Left lung (tissue), 14 donors: ENCODE results near the gene HARS2. TPM values are rescaled to one million over a fixed set of nuclear protein-coding genes. Genes with fewer than 3 reads are reported as not detected.
A peak's percentile ranks its signal among the peaks of the same experiment; 100 is the strongest.

Source experiments
- ATAC-seq: fragments of 200-7000 bp; cut with Tn5 transposase; one replicate; pipeline ENCODE4 v1.9.1; 2020; ENCODE audit warnings: moderate library complexity
- DNase-seq, 4 donors: peaks; one replicate each; pipeline ENCODE4 v3.0.0-alpha.2; 2013 to 2020
- H3K27ac ChIP-seq, 2 donors: fragments of 200-600 bp; sonication (generic) in 1 of 2; one replicate each; pipeline versions ENCODE4 v1.5.0 to v1.8.0; 2020 to 2021
- H3K27me3 ChIP-seq, 2 donors: fragments of 200-600 bp; sonication (generic) in 1 of 2; one replicate each; pipeline versions ENCODE4 v1.5.0 to v1.8.0; 2020 to 2021
- H3K36me3 ChIP-seq, 2 donors: fragments of 200-600 bp; sonication (generic) in 1 of 2; one replicate each; pipeline versions ENCODE4 v1.5.0 to v1.8.0; 2020 to 2021
- H3K4me1 ChIP-seq, 2 donors: fragments of 200-600 bp; one replicate each; pipeline ENCODE4 v1.8.0; 2021
- H3K4me3 ChIP-seq, 2 donors: fragments of 200-600 bp; sonication (generic) in 1 of 2; one replicate each; pipeline versions ENCODE4 v1.5.0 to v1.8.0; 2020 to 2021; ENCODE audit warnings: mild to moderate bottlenecking in 1 of 2
- H3K9me3 ChIP-seq, 2 donors: fragments of 200-600 bp; sonication (generic) in 1 of 2; one replicate each; pipeline versions ENCODE4 v1.5.0 to v1.8.0; 2020 to 2021
- CTCF ChIP-seq, 2 donors: fragments of 200-600 bp; sonication (generic) in 1 of 2; IDR thresholded peaks; one replicate each; pipeline versions ENCODE4 v1.5.0 to v1.8.0; 2021; ENCODE audit warnings: antibody characterized with exemption in 2 of 2
- intact Hi-C, 2 donors: fragments of 100-400 bp; cut with DNase I; formaldehyde crosslinking; loops; one replicate each; pipeline versions ENCODE4 v1.11.2 to v1.14.2; 2022
- long read RNA-seq, 12 donors: library from polyadenylated mRNA in 2 of 12; unstranded in 2 of 12; transcript quantifications; one replicate each; pipeline ENCODE4 v2.0.0 and lab custom pipeline, GENCODE V29; 2019 to 2026
- polyA plus RNA-seq, 6 donors: library from polyadenylated mRNA; unstranded; fragments of 120-200 nt; gene quantifications; one replicate each; pipeline ENCODE4 v1.2.1, GENCODE V29; 2013; ENCODE audit not compliant: insufficient read length in 6 of 6
- total RNA-seq, 2 donors: library from RNA; stranded (reverse); fragmentation: NEBNext Ultra II Directional; extraction: Animal tissue kit (Norgen Biotek cat#: 25700); gene quantifications; one replicate each; pipeline ENCODE4 v1.2.1, GENCODE V29; 2021
- donor health status: DM: no; HTN: yes; CAD: no.
- donor health status: DM: no; HTN: no; CAD: no.

The HARS2 gene
- total RNA-seq (10 to 100 TPM; 23.4 to 25.2 TPM), polyA plus RNA-seq (10 to 100 TPM; 46.4 to 57.4 (median 51.2) TPM)
- long read RNA-seq, donor 1, partial matches to known transcripts, result 7 of 13 reads
- long read RNA-seq, donor 1, other reads (novel, unspliced or antisense), result 0 of 13 reads
- long read RNA-seq, donor 2, partial matches to known transcripts, result 22 of 26 reads
- long read RNA-seq, donor 2, other reads (novel, unspliced or antisense), result 0 of 26 reads
- long read RNA-seq, donor 3, transcript HARS2-201 (13 exons, 2,510 nt), result major isoform, 5 of 16 reads
- long read RNA-seq, donor 3, partial matches to known transcripts, result 11 of 16 reads
- long read RNA-seq, donor 3, other reads (novel, unspliced or antisense), result 0 of 16 reads
- long read RNA-seq, donor 4, transcript HARS2-201 (13 exons, 2,510 nt), result major isoform, 6 of 12 reads
- long read RNA-seq, donor 4, partial matches to known transcripts, result 2 of 12 reads
- long read RNA-seq, donor 4, other reads (novel, unspliced or antisense), result 4 of 12 reads
- long read RNA-seq, donor 5, transcript HARS2-201 (13 exons, 2,510 nt), result major isoform, 6 of 8 reads
- long read RNA-seq, donor 5, partial matches to known transcripts, result 0 of 8 reads
- long read RNA-seq, donor 5, other reads (novel, unspliced or antisense), result 0 of 8 reads
- long read RNA-seq, donor 6, transcript HARS2-201 (13 exons, 2,510 nt), result major isoform, 6 of 18 reads
- long read RNA-seq, donor 6, partial matches to known transcripts, result 12 of 18 reads
- long read RNA-seq, donor 6, other reads (novel, unspliced or antisense), result 0 of 18 reads
- long read RNA-seq, donor 7, partial matches to known transcripts, result 0 of 1 reads
- long read RNA-seq, donor 7, other reads (novel, unspliced or antisense), result 0 of 1 reads
- long read RNA-seq, donor 8, partial matches to known transcripts, result 0 of 5 reads
- long read RNA-seq, donor 8, other reads (novel, unspliced or antisense), result 0 of 5 reads
- long read RNA-seq, donor 9, result 0 reads
- long read RNA-seq, donor 10, transcript HARS2-201 (13 exons, 2,510 nt), result major isoform, 10 of 12 reads
- long read RNA-seq, donor 10, partial matches to known transcripts, result 0 of 12 reads
- long read RNA-seq, donor 10, other reads (novel, unspliced or antisense), result 2 of 12 reads
- long read RNA-seq, donor 11, transcript HARS2-201 (13 exons, 2,510 nt), result major isoform, 5 of 6 reads
- long read RNA-seq, donor 11, partial matches to known transcripts, result 0 of 6 reads
- long read RNA-seq, donor 11, other reads (novel, unspliced or antisense), result 0 of 6 reads
- long read RNA-seq, donor 12, partial matches to known transcripts, result 0 of 4 reads
- long read RNA-seq, donor 12, other reads (novel, unspliced or antisense), result 0 of 4 reads

- Histone ChIP-seq H3K4me3 (peak within 1 kb of the TSS; percentile 69 to 73), H3K27me3 (no peaks in the 10 kb centered on the region), H3K9me3 (no peaks in the 10 kb centered on the region), H3K36me3 (peaks cover 0 to 45% of the 10 kb centered on the region in 2 donors), H3K4me1 (peaks cover 17 to 32% of the 10 kb centered on the region in 2 donors), H3K27ac (peak within 1 kb of the TSS; percentile 77 to 91)
- DNase-seq (peak; percentile 81 to 95 (median 92)), ATAC-seq (peak; percentile 99)
- TF ChIP-seq CTCF (IDR thresholded peaks at IDR 0.05), result no peak
- intact Hi-C loops, result no loop called here
Observed at GRCh38 chr5:140690941-140691924, at the start of gene HARS2, which contains the start of gene HARS1. Gene HARS2, plus strand, starts transcription at chr5:140691455. Its CDS starts 194 bp downstream, at chr5:140691649. Gene HARS1, minus strand, starts transcription at chr5:140691370. Its CDS starts 66 bp downstream, at chr5:140691304.

- no peaks in the 10 kb centered on the region for H3K9me3 ChIP-seq
- DNase-seq (no peak), ATAC-seq (no peak)
- peaks cover 8 to 47% of the 10 kb centered on the region in 2 donors for H3K4me1 ChIP-seq
- intact Hi-C loops, result loop anchor here in 1 of 2 donors (10.0 kb wide), 1 partner anchor 267 kb away; no protein-coding TSS in a partner anchor
- H3K27me3 ChIP-seq, result no peaks in the 10 kb centered on the region
- peaks cover 0 to 39% of the 10 kb centered on the region in 2 donors for H3K36me3 ChIP-seq
- no peak overlapping the region for H3K27ac ChIP-seq
- no peak overlapping the region for H3K4me3 ChIP-seq
- no peak for TF ChIP-seq CTCF (IDR thresholded peaks at IDR 0.05)
Observed at GRCh38 chr5:140641716-140642115, 49.5 kb upstream of the HARS2 start.

- TF ChIP-seq CTCF (IDR thresholded peaks at IDR 0.05), result no peak
- H3K4me1 ChIP-seq, result peaks cover 8 to 46% of the 10 kb centered on the region in 2 donors
- H3K36me3 ChIP-seq, result peaks cover 0 to 39% of the 10 kb centered on the region in 2 donors
- no peaks in the 10 kb centered on the region for H3K9me3 ChIP-seq
- DNase-seq (no peak), ATAC-seq (no peak)
- intact Hi-C loops, result loop anchor here in 1 of 2 donors (10.0 kb wide), 1 partner anchor 268 kb away; no protein-coding TSS in a partner anchor
- no peak overlapping the region for H3K4me3 ChIP-seq
- H3K27ac ChIP-seq, result no peak overlapping the region
- H3K27me3 ChIP-seq, result no peaks in the 10 kb centered on the region
Observed at GRCh38 chr5:140642718-140643117, 48.5 kb upstream of the HARS2 start.

GRCh38 chr5:140647042-140647419 lies 44.2 kb upstream of the HARS2 start:
- intact Hi-C loops, result loop anchor here in 1 of 2 donors (10.0 kb wide), 1 partner anchor 272 kb away; no protein-coding TSS in a partner anchor
- H3K4me3 ChIP-seq, result peak overlapping the region; percentile 78 to 82
- ATAC-seq (peak; percentile 29), DNase-seq (no peak)
- no peak for TF ChIP-seq CTCF (IDR thresholded peaks at IDR 0.05)
- no peaks in the 10 kb centered on the region for H3K9me3 ChIP-seq
- peak overlapping the region; percentile 53 to 84 for H3K27ac ChIP-seq
- peaks cover 0 to 69% of the 10 kb centered on the region in 2 donors for H3K36me3 ChIP-seq
- no peaks in the 10 kb centered on the region for H3K27me3 ChIP-seq
- peaks cover 6 to 28% of the 10 kb centered on the region in 2 donors for H3K4me1 ChIP-seq
